Stomach smooth muscle (tissue), 2 donors: ENCODE results near the gene KLHL22.

Source experiments
- H3K27ac ChIP-seq: one replicate; pipeline ENCODE4 v1.7.0; 2013; ENCODE audit warnings: mild to moderate bottlenecking, low read length, inconsistent platforms
- H3K27me3 ChIP-seq, 2 donors: one replicate each; pipeline ENCODE4 v1.7.0; 2013; ENCODE audit warnings: low read length in 2 of 2; ENCODE audit not compliant: insufficient read depth in 2 of 2, control insufficient read depth in 1 of 2
- H3K36me3 ChIP-seq, 2 donors: one replicate each; pipeline ENCODE4 v1.7.0; 2013; ENCODE audit warnings: low read length in 2 of 2; ENCODE audit not compliant: control insufficient read depth in 2 of 2, insufficient read depth in 2 of 2
- H3K4me1 ChIP-seq: one replicate; pipeline ENCODE4 v1.7.0; 2013; ENCODE audit warnings: low read length; ENCODE audit not compliant: control insufficient read depth, insufficient read depth
- H3K4me3 ChIP-seq, 2 donors: one replicate each; pipeline ENCODE4 v1.7.0; 2013; ENCODE audit warnings: low read length in 2 of 2
- H3K9ac ChIP-seq, 2 donors: one replicate each; pipeline ENCODE4 v1.7.0; 2013; ENCODE audit warnings: low read length in 2 of 2, mild to moderate bottlenecking in 1 of 2
- H3K9me3 ChIP-seq, 2 donors: one replicate each; pipeline ENCODE4 v1.7.0; 2013; ENCODE audit warnings: low read length in 2 of 2; ENCODE audit not compliant: control insufficient read depth in 2 of 2
- donor health status: healthy.
- donor health status: Pancreatic carcinoma.

KLHL22 gene

DNA sequence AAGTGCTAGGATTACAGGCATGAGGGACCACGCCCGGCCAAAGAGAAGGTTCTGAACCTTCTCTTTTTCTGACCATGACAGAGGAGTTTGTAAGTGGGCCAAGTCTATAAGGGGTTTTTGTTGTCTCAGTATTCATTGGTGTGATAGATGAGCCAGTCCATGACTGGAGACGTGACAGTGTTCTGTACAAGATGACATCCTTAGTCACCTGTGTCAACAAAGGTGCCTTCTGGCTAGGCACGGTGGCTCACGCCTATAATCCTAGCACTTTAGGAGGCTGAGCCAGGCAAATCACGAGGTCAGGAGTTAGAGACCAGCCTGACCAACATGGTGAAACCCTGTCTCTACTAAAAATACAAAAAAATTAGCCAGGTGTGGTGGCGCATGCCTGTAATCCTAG is 4.2 kb upstream of the KLHL22 start:
- H3K36me3 ChIP-seq: peaks cover 0 to 6% of the 10 kb centered on the region in 2 donors
- H3K9me3 ChIP-seq: no peaks in the 10 kb centered on the region
- H3K27ac ChIP-seq: no peak overlapping the region
- peaks cover 15% of the 10 kb centered on the region for H3K4me1 ChIP-seq
- H3K27me3 ChIP-seq: no peaks in the 10 kb centered on the region
- H3K9ac ChIP-seq: no peak overlapping the region
- no peak overlapping the region for H3K4me3 ChIP-seq

DNA sequence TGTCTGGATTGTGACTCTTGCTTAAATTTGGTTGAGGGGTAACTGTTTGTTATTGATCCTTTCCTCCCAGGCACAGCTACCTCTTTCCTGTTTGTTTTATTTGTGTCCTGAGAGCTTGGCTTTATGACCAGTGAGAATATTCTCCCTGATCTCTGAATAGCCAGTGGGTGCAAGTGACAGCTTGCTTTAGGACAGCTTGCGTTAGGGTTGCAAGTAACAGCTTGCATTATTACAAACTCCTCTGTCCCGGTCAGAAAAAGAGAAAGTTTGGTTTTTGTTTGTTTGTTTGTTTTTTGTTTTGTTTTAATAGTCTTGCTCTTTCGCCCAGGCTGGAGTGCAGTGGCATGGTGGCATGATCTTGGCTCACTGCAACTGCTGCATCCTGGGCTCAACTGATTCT is 3.3 kb upstream of the KLHL22 start:
- Histone ChIP-seq H3K27ac (no peak overlapping the region), H3K9ac (no peak overlapping the region), H3K4me3 (no peak overlapping the region), H3K27me3 (no peaks in the 10 kb centered on the region), H3K4me1 (peaks cover 19% of the 10 kb centered on the region), H3K36me3 (peaks cover 0 to 6% of the 10 kb centered on the region in 2 donors), H3K9me3 (no peaks in the 10 kb centered on the region)

DNA sequence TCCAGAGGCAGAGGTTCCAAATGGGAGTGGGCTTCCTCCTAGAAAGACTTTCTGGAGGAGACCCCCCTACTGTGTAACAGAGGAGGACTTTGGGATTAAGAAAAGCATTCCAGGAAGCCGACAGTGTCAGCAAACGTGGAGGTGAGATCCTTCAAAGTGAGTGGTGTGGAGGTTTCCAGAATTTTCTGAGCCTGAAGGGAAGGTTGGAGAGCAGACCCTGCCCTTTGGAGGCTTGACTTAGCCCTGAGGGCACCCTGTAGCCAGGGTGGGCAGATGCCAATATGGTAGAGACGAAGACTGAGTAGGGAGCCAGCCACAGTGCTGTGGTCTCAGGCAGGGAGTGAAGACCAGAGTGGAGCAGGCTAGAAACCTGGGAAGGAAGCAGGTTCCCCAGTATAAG is 1.8 kb upstream of the KLHL22 start:
- peaks cover 0 to 6% of the 10 kb centered on the region in 2 donors for H3K36me3 ChIP-seq
- H3K9me3 ChIP-seq: no peaks in the 10 kb centered on the region
- no peaks in the 10 kb centered on the region for H3K27me3 ChIP-seq
- H3K4me1 ChIP-seq: peaks cover 19% of the 10 kb centered on the region
- H3K27ac ChIP-seq: no peak overlapping the region
- H3K9ac ChIP-seq: no peak overlapping the region
- no peak overlapping the region for H3K4me3 ChIP-seq

DNA sequence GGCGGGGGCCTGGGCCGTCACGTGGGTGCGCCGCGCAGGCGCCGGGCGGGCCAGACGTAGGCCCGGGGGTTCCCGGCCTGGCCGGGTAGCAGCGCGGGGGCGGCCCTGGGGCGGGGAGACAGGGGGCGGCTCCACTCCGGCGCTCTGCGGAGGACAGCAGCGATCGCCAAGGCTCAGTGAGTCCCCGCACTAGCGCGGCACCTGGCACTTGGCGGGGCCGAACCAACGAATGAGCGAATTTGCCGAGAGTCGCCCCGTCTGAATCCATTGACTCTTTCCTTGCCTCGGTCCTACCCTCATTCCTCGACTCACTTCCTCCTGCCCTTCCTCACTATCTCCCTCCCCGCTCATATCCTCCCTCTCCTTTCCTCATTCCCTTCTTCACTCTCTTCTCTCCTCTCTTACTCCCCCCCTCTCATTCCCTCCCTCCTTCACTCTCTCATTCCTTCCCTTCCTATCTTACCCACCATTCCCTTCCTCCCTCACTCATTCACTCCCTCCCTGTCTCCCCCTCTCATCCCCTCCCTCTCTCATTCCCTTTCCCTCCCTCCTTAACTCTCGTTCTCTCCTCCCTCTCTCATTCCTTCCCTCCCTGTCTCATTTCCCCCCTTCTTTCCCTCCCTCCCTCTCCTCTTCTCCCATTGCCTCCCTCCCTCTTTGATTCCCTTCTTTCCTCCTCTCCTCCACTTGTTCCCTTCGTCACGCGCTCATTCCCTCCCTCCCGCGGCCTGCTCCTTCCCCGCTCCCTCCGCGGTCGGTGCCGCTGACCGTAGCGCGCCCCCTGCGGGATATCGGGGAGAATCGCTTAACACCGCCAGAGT is 476 bp upstream of the KLHL22 start:
- peaks cover 0 to 3% of the 10 kb centered on the region in 2 donors for H3K36me3 ChIP-seq
- peaks cover 19% of the 10 kb centered on the region for H3K4me1 ChIP-seq
- H3K4me3 ChIP-seq: peak overlapping the region; percentile 68 to 80
- no peaks in the 10 kb centered on the region for H3K9me3 ChIP-seq
- H3K27me3 ChIP-seq: no peaks in the 10 kb centered on the region
- H3K27ac ChIP-seq: peak overlapping the region; percentile 95
- peak overlapping the region; percentile 87 to 97 for H3K9ac ChIP-seq

DNA sequence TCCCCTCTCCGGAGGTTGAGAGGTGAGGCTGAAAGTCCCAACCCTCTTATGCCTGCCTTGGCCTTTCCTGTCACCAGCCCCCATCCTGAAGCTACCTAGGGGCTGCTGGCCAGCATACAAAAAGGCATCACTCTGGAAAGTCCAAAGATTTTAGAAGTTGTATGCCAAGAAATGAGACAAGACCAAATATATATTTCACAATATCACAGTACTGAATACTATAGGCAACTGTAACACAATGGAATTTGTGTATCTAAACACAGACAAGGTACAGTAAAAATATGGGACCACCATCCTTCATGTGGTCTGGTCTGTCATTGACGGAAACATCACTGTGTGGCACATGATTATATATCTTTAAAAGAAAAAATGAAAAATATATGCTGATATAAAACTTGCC is 4.2 kb downstream of the KLHL22 start:
- no peak overlapping the region for H3K4me3 ChIP-seq
- peaks cover 3 to 10% of the 10 kb centered on the region in 2 donors for H3K36me3 ChIP-seq
- no peaks in the 10 kb centered on the region for H3K9me3 ChIP-seq
- H3K4me1 ChIP-seq: peaks cover 10% of the 10 kb centered on the region
- H3K9ac ChIP-seq: no peak overlapping the region
- H3K27me3 ChIP-seq: no peaks in the 10 kb centered on the region
- no peak overlapping the region for H3K27ac ChIP-seq

DNA sequence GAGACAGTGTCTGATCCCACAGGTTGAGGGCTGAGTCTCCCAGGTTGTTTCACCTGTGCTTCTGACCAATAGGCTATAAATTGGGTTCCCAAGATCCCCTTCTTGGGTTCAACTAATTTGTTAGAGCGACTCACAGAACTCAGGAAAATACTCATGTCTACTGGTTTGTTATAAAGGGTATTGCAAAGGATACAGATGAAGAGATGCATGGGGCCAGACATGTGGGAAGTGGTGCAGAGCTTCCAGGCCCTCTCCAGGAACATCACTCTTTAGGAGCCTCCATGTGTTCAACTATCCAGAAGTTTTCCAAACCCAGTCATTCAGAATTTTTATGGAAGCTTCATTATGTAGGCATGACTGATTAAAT is 4.7 kb downstream of the KLHL22 start:
- no peak overlapping the region for H3K4me3 ChIP-seq
- no peaks in the 10 kb centered on the region for H3K9me3 ChIP-seq
- peaks cover 3 to 13% of the 10 kb centered on the region in 2 donors for H3K36me3 ChIP-seq
- no peaks in the 10 kb centered on the region for H3K27me3 ChIP-seq
- no peak overlapping the region for H3K9ac ChIP-seq
- peaks cover 6% of the 10 kb centered on the region for H3K4me1 ChIP-seq
- H3K27ac ChIP-seq: no peak overlapping the region

DNA sequence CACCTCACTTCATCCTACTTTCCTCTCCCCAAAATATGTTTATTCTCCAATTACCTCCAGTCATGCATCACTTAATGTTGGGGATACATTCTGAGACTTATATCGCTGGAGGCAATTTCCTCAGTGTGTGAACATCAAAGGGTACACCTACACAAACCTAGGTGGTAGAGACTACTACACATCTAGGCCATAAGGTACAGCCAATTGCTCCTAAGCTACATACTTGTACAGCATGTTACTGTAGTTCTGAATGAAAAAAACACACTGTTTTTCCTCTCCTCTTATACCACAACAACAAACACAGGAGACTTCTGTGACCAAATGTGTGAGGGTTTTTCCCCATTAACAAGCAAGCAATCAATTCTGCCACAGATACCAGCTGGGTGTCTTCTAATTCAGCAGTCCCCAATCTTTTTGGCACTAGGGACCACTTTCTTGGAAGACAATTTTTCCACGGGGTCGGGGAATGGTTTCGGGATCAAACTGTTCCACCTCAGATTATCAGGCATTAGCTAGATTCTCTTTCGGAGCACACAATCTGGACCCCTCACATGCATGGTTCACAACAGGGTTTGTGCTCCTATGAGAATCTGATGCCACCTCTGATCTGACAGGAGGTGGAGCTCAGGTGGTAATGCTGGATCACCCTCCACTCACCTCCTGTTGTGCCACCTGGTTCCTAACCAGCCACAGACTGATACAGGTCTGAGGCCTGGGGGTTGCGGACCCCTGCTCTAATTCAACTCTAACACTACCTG is 5.2 kb downstream of the KLHL22 start:
- no peaks in the 10 kb centered on the region for H3K9me3 ChIP-seq
- H3K4me3 ChIP-seq: no peak overlapping the region
- no peak overlapping the region for H3K9ac ChIP-seq
- H3K27ac ChIP-seq: no peak overlapping the region
- H3K27me3 ChIP-seq: no peaks in the 10 kb centered on the region
- peaks cover 3 to 13% of the 10 kb centered on the region in 2 donors for H3K36me3 ChIP-seq
- H3K4me1 ChIP-seq: peaks cover 6% of the 10 kb centered on the region

DNA sequence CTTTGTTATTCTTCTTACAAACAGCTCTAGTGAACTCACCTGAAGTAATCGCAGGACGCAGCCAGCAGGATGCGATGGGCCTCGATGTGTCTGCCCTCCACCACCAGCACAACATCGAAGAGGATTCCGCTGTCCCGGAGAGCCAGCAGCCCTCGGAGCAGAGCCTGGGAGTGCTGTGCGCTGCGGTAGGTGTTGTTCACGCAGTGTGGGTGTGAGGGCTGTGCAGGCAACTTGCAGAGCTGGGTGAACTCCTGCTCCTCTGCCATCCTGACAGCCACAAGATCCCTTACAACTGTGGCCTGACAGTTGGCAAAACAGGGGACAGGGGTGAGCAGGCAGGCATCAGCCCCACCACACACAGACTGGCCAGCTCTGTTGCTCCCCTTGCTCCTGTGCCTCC is 6.6 kb downstream of the KLHL22 start:
- Histone ChIP-seq H3K27me3 (no peaks in the 10 kb centered on the region), H3K27ac (no peak overlapping the region), H3K9me3 (no peaks in the 10 kb centered on the region), H3K4me1 (no peaks in the 10 kb centered on the region), H3K4me3 (no peak overlapping the region), H3K36me3 (peaks cover 3 to 13% of the 10 kb centered on the region in 2 donors), H3K9ac (no peak overlapping the region)

DNA sequence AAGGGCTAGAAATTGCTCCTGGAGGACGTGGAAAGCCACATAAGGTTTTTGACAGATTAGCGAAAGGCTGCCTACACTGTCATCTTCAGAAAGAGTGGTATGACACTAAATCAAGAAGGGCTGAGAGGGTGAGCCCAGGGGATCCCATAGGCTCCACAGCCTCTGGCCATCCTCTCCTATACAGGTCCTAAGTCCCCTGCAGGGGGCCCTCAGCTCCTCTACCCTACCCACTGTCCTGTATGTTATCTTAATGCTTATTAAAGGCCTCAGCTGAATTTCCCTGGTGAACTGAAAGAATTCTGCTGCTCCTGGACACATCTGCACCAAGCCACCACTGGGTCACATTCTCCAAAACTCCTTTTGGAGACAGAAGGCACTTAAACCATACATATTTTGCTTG is 7.9 kb downstream of the KLHL22 start:
- no peaks in the 10 kb centered on the region for H3K27me3 ChIP-seq
- H3K4me3 ChIP-seq: no peak overlapping the region
- H3K4me1 ChIP-seq: no peaks in the 10 kb centered on the region
- H3K27ac ChIP-seq: no peak overlapping the region
- H3K9me3 ChIP-seq: no peaks in the 10 kb centered on the region
- H3K36me3 ChIP-seq: peaks cover 3 to 16% of the 10 kb centered on the region in 2 donors
- no peak overlapping the region for H3K9ac ChIP-seq

DNA sequence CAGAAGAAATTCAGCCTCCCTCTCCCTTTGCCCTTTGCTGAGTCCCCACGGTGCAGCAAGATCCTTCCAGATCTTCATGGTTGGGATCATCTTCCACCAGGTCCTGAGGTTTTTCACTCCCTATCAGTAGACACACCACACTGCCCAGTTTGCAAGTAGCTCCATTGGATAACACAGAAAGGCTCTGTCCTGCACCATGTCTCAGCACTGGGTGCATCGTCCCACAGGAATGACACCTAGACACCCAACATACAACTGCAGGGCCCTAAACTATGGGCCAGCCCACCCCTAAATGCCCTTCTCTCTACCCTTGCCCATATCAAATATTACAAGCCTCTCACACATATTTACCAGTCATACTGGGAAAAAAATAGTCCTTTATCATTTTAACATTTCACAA is 9.4 kb downstream of the KLHL22 start:
- Histone ChIP-seq H3K4me1 (no peaks in the 10 kb centered on the region), H3K36me3 (peaks cover 3 to 16% of the 10 kb centered on the region in 2 donors), H3K27ac (no peak overlapping the region), H3K4me3 (no peak overlapping the region), H3K27me3 (no peaks in the 10 kb centered on the region), H3K9me3 (no peaks in the 10 kb centered on the region), H3K9ac (no peak overlapping the region)
